HCT116 (cell line): ENCODE results near the gene PDHX. TPM values are rescaled to one million over a fixed set of nuclear protein-coding genes. Genes with fewer than 3 reads are reported as not detected.

Experiments used
- ATAC-seq: fragments of 200-7000 bp; cut with Tn5 transposase; 2 replicates; pipeline ENCODE4 v1.9.1; 2020; ENCODE audit warnings: mild to moderate bottlenecking, moderate library complexity
- BruUV-seq: library from RNA; stranded (reverse); fragments of 400-500 nt; replicated peaks from 2 replicates; lab custom pipeline; 2021; lab: Mats Ljungman, UMichigan
- CTCF ChIA-PET: fragments of 300-600 bp; sonication (Branson Sonifier 250); formaldehyde crosslinking; loops from one replicate; lab custom pipeline; 2021; ENCODE audit warnings: antibody characterized with exemption; lab: Charles Lee
- POLR2A ChIA-PET: fragments of 300-600, 350-600 bp; sonication (Branson Sonifier 250); formaldehyde crosslinking; loops from one replicate; lab custom pipeline; 2021; ENCODE audit warnings: antibody characterized with exemption; lab: Charles Lee
- RAD21 ChIA-PET, 2 experiments: fragments of 300-600 bp; sonication (Branson Sonifier 250); formaldehyde crosslinking; loops; one replicate each; lab custom pipeline; 2023; ENCODE audit warnings: low total read pairs in 2 of 2; ENCODE audit not compliant: uncharacterized antibody in 2 of 2, unreplicated experiment in 2 of 2, low non-redundant PET in 1 of 2; lab: Charles Lee
- DNase-seq: peaks from one replicate; pipeline ENCODE4 v3.0.0-alpha.2; 2010; ENCODE audit warnings: low read depth, low spot score
- H2AFZ ChIP-seq: fragments of 200-600 bp; shearing (Covaris generic), sonication (generic); 2 replicates; pipeline ENCODE4 v1.6.1; 2017; ENCODE audit warnings: low read depth, mixed run types, mixed read lengths, antibody characterized with exemption, low read length; ENCODE audit not compliant: poor library complexity, severe bottlenecking
- H3K27ac ChIP-seq: 2 replicates; pipeline ENCODE4 v1.5.1; 2012; ENCODE audit warnings: low read depth, low read length
- H3K27me3 ChIP-seq: fragments of 200-600 bp; sonication (generic); 2 replicates; pipeline ENCODE4 v1.6.1; 2016; ENCODE audit warnings: mixed run types, low read length, mixed read lengths; ENCODE audit not compliant: insufficient read depth
- H3K36me3 ChIP-seq, 2 experiments: fragments of 200-500 bp in 1 of 2; fragments of 200-600 bp in 1 of 2; sonication (Bioruptor generic) in 1 of 2; sonication (generic) in 1 of 2; 2 replicates each; pipeline versions ENCODE4 v1.5.1 to v1.6.1; 2014 to 2016; ENCODE audit warnings: low read length in 2 of 2, inconsistent platforms in 1 of 2, mixed read lengths in 1 of 2, mixed run types in 1 of 2; ENCODE audit not compliant: insufficient read depth in 2 of 2, control insufficient read depth in 1 of 2
- H3K4me1 ChIP-seq, 2 experiments: fragments of 200-600 bp in 1 of 2; sonication (generic) in 1 of 2; 2 replicates each; pipeline versions ENCODE4 v1.5.1 to v1.6.1; 2012 to 2017; ENCODE audit warnings: low read length in 2 of 2, inconsistent platforms in 1 of 2, mild to moderate bottlenecking in 1 of 2, mixed read lengths in 1 of 2, mixed run types in 1 of 2, moderate library complexity in 1 of 2; ENCODE audit not compliant: insufficient read depth in 2 of 2, control insufficient read depth in 1 of 2
- H3K4me2 ChIP-seq: fragments of 200-600 bp; sonication (generic); 2 replicates; pipeline ENCODE4 v1.6.1; 2017; ENCODE audit warnings: mixed run types, low read length, mixed read lengths
- H3K4me3 ChIP-seq, 2 experiments: fragments of 200-600 bp in 1 of 2; sonication (generic) in 1 of 2; replicated peaks in 1 of 2; 2 replicates each; pipeline ENCODE4 v1.5.1; 2011 to 2016; ENCODE audit warnings: low read length in 2 of 2, control low read depth in 1 of 2, low read depth in 1 of 2, mild to moderate bottlenecking in 1 of 2, mixed read lengths in 1 of 2, mixed run types in 1 of 2
- H3K79me2 ChIP-seq: fragments of 200-600 bp; sonication (generic); 2 replicates; pipeline ENCODE4 v1.6.1; 2017; ENCODE audit warnings: mild to moderate bottlenecking, mixed run types, low read length, moderate library complexity, mixed read lengths; ENCODE audit not compliant: insufficient read depth
- H3K9ac ChIP-seq: fragments of 200-600 bp; sonication (generic); 2 replicates; pipeline ENCODE4 v1.6.1; 2016; ENCODE audit warnings: low read length, mixed read lengths
- H3K9me2 ChIP-seq: fragments of 200-600 bp; sonication (generic), shearing (Covaris generic); 2 replicates; pipeline ENCODE4 v1.6.1; 2017; ENCODE audit warnings: mixed run types, mild to moderate bottlenecking, moderate library complexity; ENCODE audit not compliant: insufficient read depth
- H3K9me3 ChIP-seq, 2 experiments: fragments of 200-500 bp in 1 of 2; fragments of 200-600 bp in 1 of 2; sonication (Bioruptor generic) in 1 of 2; sonication (generic) in 1 of 2; 2 replicates each; pipeline ENCODE4 v1.6.1; 2014 to 2017; ENCODE audit warnings: low read length in 2 of 2, mixed read lengths in 2 of 2, inconsistent platforms in 1 of 2, low read depth in 1 of 2, mild to moderate bottlenecking in 1 of 2, mixed run types in 1 of 2, moderate library complexity in 1 of 2; ENCODE audit not compliant: control insufficient read depth in 1 of 2, insufficient read depth in 1 of 2
- H4K20me1 ChIP-seq: fragments of 200-600 bp; sonication (generic), shearing (Covaris generic); 2 replicates; pipeline ENCODE4 v1.6.1; 2017; ENCODE audit warnings: mixed run types, mild to moderate bottlenecking, moderate library complexity; ENCODE audit not compliant: insufficient read depth
- CBX3 ChIP-seq: IDR thresholded peaks from 2 replicates; pipeline ENCODE4 v1.6.1; 2012; ENCODE audit warnings: low read depth
- CEBPB ChIP-seq: IDR thresholded peaks from 2 replicates; pipeline ENCODE4 v1.6.1; 2012; ENCODE audit warnings: low read depth
- CTCF ChIP-seq, 3 experiments: fragments of 200-600 bp in 1 of 3; sonication (generic) in 1 of 3; IDR thresholded peaks in 2 of 3; conservative IDR thresholded peaks in 1 of 3; 2 replicates each; pipeline ENCODE4 v1.5.1; 2012 to 2017; ENCODE audit warnings: low read depth in 2 of 3, low read length in 2 of 3, antibody characterized with exemption in 1 of 3, borderline replicate concordance in 1 of 3, control low read depth in 1 of 3, mild to moderate bottlenecking in 1 of 3, mixed read lengths in 1 of 3, mixed run types in 1 of 3, moderate library complexity in 1 of 3; ENCODE audit not compliant: insufficient read depth in 1 of 3
- ELF1 ChIP-seq: IDR thresholded peaks from 2 replicates; pipeline ENCODE4 v1.6.1; 2012; ENCODE audit warnings: low read depth, borderline replicate concordance
- EZH2 ChIP-seq: fragments of 200-600 bp; sonication (generic); IDR thresholded peaks from 2 replicates; pipeline ENCODE4 v1.6.1; 2017; ENCODE audit warnings: antibody characterized with exemption, mixed run types
- EZH2phosphoT487 ChIP-seq: fragments of 200-600 bp; IDR thresholded peaks from 2 replicates; pipeline ENCODE4 v1.6.1; 2018; ENCODE audit warnings: antibody characterized with exemption, borderline replicate concordance
- FOSL1 ChIP-seq: IDR thresholded peaks from 2 replicates; pipeline ENCODE4 v1.6.1; 2012; ENCODE audit warnings: low read depth
- JUND ChIP-seq: IDR thresholded peaks from 2 replicates; pipeline ENCODE4 v1.6.1; 2012
- POLR2A ChIP-seq: IDR thresholded peaks from 2 replicates; pipeline ENCODE4 v1.7.0; 2011; ENCODE audit warnings: borderline replicate concordance; ENCODE audit not compliant: insufficient read depth, insufficient read length; ENCODE audit errors: extremely low read depth
- POLR2AphosphoS5 ChIP-seq: IDR thresholded peaks from 2 replicates; pipeline ENCODE4 v1.6.1; 2011; ENCODE audit warnings: mild to moderate bottlenecking, low read depth, low read length, moderate library complexity
- SIN3A ChIP-seq: IDR thresholded peaks from 2 replicates; pipeline ENCODE4 v1.6.1; 2012; ENCODE audit warnings: low read depth
- SP1 ChIP-seq: IDR thresholded peaks from 2 replicates; pipeline ENCODE4 v1.6.1; 2012; ENCODE audit warnings: low read depth
- SRF ChIP-seq: IDR thresholded peaks from 2 replicates; pipeline ENCODE4 v1.6.1; 2012; ENCODE audit warnings: low read depth
- TCF7L2 ChIP-seq: IDR thresholded peaks from 2 replicates; pipeline ENCODE4 v1.7.0; 2011; ENCODE audit warnings: borderline replicate concordance, inconsistent platforms; ENCODE audit not compliant: insufficient read depth, insufficient read length; ENCODE audit errors: extremely low read depth
- YY1 ChIP-seq: IDR thresholded peaks from 2 replicates; pipeline ENCODE4 v1.6.1; 2011; ENCODE audit warnings: low read length, low read depth, moderate library complexity, mild to moderate bottlenecking; ENCODE audit not compliant: insufficient replicate concordance; ENCODE audit errors: extremely low read depth
- ZFX ChIP-seq: fragments of 450-650 bp; IDR thresholded peaks from 2 replicates; pipeline ENCODE4 v1.6.1; 2017
- ZNF274 ChIP-seq: fragments of 200-500 bp; sonication (Bioruptor generic); IDR thresholded peaks from 2 replicates; pipeline ENCODE4 v1.6.1; 2014; ENCODE audit warnings: mild to moderate bottlenecking, low read depth, low read length, inconsistent platforms
- intact Hi-C: fragments of 100-400 bp; cut with micrococcal nuclease; formaldehyde crosslinking; loops from 2 replicates; pipeline ENCODE4 v1.10.0; 2022
- total RNA-seq: library from RNA; stranded (reverse); gene quantifications from one replicate; pipeline ENCODE4 v1.2.1, GENCODE V29; 2021; ENCODE audit not compliant: unreplicated experiment

Gene PDHX
- total RNA-seq, 1 experiment from 2014 or later = 36.6 TPM

DNA sequence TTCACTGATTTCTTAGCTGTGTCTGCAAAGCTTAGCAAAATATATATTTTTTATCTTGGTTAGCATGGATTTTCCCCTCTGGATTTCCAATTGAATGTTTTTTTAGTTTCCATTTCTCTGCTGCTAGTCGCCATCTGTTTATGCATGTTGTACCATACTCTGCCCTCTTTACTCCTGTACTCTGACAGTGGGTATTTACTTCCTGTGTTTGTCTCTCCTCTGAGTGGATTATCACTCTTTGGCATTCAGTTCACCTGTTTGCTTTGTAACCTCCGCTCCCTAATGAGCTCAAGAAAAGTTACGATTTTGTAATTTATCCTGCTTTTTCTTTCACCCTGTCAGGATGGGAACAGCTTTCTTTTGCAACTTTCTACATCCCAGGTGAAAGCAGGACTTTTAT, 59.1 kb downstream of the PDHX start:
- no peak overlapping the region for H3K4me3 ChIP-seq
- H2AFZ ChIP-seq = no peak overlapping the region
- no peaks in the 10 kb centered on the region for H3K9me2 ChIP-seq
- intact Hi-C loops = no loop called here
- H3K4me1 ChIP-seq = peaks cover 18 to 46% of the 10 kb centered on the region in 2 experiments
- TF ChIP-seq EZH2phosphoT487 (no peak), TCF7L2 (no peak), CTCF (IDR thresholded peaks at IDR 0.05 in 2 of 3, conservative IDR thresholded peaks at IDR 0.05 in 1 of 3; ENCODE audit: borderline replicate concordance in 1 of 3, insufficient read depth in 1 of 3, low read depth in 2 of 3, low read length in 2 of 3) (no peak), YY1 (no peak), ELF1 (no peak), CEBPB (no peak), POLR2AphosphoS5 (no peak), EZH2 (no peak), JUND (no peak), FOSL1 (no peak), ZFX (no peak), ZNF274 (no peak), SP1 (no peak), POLR2A (no peak), SRF (no peak), CBX3 (no peak), SIN3A (no peak)
- DNase-seq (no peak), ATAC-seq (no peak)
- no peaks in the 10 kb centered on the region for H3K9me3 ChIP-seq
- H3K4me2 ChIP-seq = peak overlapping the region; percentile 9; the same call in 1 of the 2 replicates
- no peaks in the 10 kb centered on the region; a peak in 1 of 4 replicates for H3K36me3 ChIP-seq
- no peak overlapping the region for H3K9ac ChIP-seq
- ChIA-PET CTCF (no interaction called here), RAD21 (interaction anchor here in 1 of 2 experiments (0.5 kb wide), 1 partner anchor 415 kb away, joined by 3 read pairs; no protein-coding TSS in a partner anchor), POLR2A (no interaction called here)
- no peaks in the 10 kb centered on the region for H3K79me2 ChIP-seq
- no peak overlapping the region for H3K27ac ChIP-seq
- H3K27me3 ChIP-seq = no peaks in the 10 kb centered on the region
- H4K20me1 ChIP-seq = no peaks in the 10 kb centered on the region
- BruUV-seq = no TSS peak
